Calu3 (cell line): Measurements from ENCODE around the gene PPIL1. TPM values are rescaled to one million over a fixed set of nuclear protein-coding genes. Genes with fewer than 3 reads are reported as not detected.

Experiments
- BruUV-seq: library from RNA; stranded (reverse); fragments of 400-500 nt; replicated peaks from 2 replicates; lab custom pipeline; 2021; lab: Mats Ljungman, UMichigan
- CTCF ChIA-PET: fragments of 300-600 bp; sonication (Branson Sonifier 250); formaldehyde crosslinking; loops from one replicate; lab custom pipeline; 2022; ENCODE audit warnings: antibody characterized with exemption; lab: Charles Lee
- DNase-seq: peaks from one replicate; pipeline ENCODE4 v3.0.0; 2022
- H3K27ac Mint-ChIP-seq: one replicate; pipeline ENCODE4 v1.8.0; 2022; ENCODE audit warnings: mixed read lengths; ENCODE audit not compliant: unreplicated experiment
- H3K27me3 Mint-ChIP-seq: one replicate; pipeline ENCODE4 v1.8.0; 2022; ENCODE audit warnings: mixed read lengths; ENCODE audit not compliant: unreplicated experiment
- H3K36me3 Mint-ChIP-seq: one replicate; pipeline ENCODE4 v1.8.0; 2022; ENCODE audit warnings: mild to moderate bottlenecking, moderate library complexity, mixed read lengths; ENCODE audit not compliant: insufficient read depth, unreplicated experiment
- H3K4me1 Mint-ChIP-seq: one replicate; pipeline ENCODE4 v1.8.0; 2022; ENCODE audit warnings: mild to moderate bottlenecking, low read depth, mixed read lengths; ENCODE audit not compliant: unreplicated experiment
- H3K4me3 Mint-ChIP-seq: one replicate; pipeline ENCODE4 v1.8.0; 2022; ENCODE audit warnings: mild to moderate bottlenecking, low read depth, moderate library complexity, mixed read lengths; ENCODE audit not compliant: unreplicated experiment
- H3K9me3 Mint-ChIP-seq: one replicate; pipeline ENCODE4 v1.8.0; 2022; ENCODE audit warnings: low read depth, mixed read lengths; ENCODE audit not compliant: unreplicated experiment
- intact Hi-C: fragments of 100-400 bp; cut with micrococcal nuclease; formaldehyde crosslinking; loops from one replicate; pipeline ENCODE4 v1.10.0; 2022; ENCODE audit not compliant: unreplicated experiment
- total RNA-seq: library from RNA; stranded (reverse); gene quantifications from 2 replicates; pipeline ENCODE4 v1.2.3, GENCODE V29; 2022
- TF ChIP-seq, protein P1 (sequence below): fragments of 200-600 bp; IDR thresholded peaks from one replicate; pipeline ENCODE4 v1.8.0; 2022; ENCODE audit warnings: antibody characterized with exemption; ENCODE audit not compliant: unreplicated experiment

The PPIL1 gene
- total RNA-seq, 1 experiment from 2014 or later = 64.4 TPM

DNA sequence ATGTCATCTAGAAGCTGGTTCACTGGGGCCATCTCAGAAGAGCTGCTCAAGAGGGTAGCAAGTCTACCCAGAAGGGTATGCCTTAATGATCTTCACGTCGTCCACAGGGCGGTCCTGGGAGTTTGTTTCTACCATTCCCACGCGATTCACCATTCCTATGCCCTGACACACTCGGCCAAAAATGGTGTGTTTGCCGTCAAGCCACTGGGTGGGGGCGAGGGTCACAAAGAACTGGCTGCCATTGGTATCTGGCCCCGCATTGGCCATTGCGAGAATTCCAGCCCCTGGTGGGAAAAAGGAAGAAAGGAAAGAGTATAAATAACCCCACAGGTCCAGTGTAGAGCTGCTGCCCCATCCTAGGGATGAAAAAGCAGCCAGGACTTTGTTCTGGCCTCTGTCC is 18.9 kb downstream of the PPIL1 start:
- Mint-ChIP-seq H3K4me1 (peaks cover 21% of the 10 kb centered on the region), H3K4me3 (no peak overlapping the region), H3K9me3 (no peaks in the 10 kb centered on the region), H3K27ac (no peak overlapping the region), H3K27me3 (no peaks in the 10 kb centered on the region), H3K36me3 (peaks cover 21% of the 10 kb centered on the region)
- intact Hi-C loops = no loop called here
- no TSS peak for BruUV-seq
- TF ChIP-seq, protein P1, sequence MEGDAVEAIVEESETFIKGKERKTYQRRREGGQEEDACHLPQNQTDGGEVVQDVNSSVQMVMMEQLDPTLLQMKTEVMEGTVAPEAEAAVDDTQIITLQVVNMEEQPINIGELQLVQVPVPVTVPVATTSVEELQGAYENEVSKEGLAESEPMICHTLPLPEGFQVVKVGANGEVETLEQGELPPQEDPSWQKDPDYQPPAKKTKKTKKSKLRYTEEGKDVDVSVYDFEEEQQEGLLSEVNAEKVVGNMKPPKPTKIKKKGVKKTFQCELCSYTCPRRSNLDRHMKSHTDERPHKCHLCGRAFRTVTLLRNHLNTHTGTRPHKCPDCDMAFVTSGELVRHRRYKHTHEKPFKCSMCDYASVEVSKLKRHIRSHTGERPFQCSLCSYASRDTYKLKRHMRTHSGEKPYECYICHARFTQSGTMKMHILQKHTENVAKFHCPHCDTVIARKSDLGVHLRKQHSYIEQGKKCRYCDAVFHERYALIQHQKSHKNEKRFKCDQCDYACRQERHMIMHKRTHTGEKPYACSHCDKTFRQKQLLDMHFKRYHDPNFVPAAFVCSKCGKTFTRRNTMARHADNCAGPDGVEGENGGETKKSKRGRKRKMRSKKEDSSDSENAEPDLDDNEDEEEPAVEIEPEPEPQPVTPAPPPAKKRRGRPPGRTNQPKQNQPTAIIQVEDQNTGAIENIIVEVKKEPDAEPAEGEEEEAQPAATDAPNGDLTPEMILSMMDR = no peak
- DNase-seq = no peak
- CTCF ChIA-PET = no interaction called here

DNA sequence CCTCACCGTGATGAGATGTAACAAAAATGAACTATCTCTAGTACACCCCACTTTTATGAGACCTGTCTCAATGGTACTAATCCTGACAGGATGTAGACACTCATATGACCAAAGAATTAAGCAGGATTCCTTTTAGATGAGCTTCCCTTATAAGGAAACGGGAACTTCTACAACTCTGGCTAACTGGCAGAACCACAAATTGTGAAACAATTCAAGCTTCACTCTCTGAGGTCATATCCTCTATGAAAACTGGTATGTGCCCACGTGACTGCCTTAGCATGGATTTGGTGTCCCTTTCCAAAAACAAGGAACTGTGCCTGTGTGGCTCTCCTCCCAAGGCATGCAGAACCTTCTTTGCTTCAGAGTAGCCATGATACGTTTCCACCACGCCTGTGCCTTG is 21.3 kb downstream of the PPIL1 start:
- no peaks in the 10 kb centered on the region for H3K27me3 Mint-ChIP-seq
- no peaks in the 10 kb centered on the region for H3K9me3 Mint-ChIP-seq
- H3K36me3 Mint-ChIP-seq = peaks cover 21% of the 10 kb centered on the region
- no peak overlapping the region for H3K4me3 Mint-ChIP-seq
- no peak for DNase-seq
- CTCF ChIA-PET = interaction anchor here (0.9 to 2.1 kb wide), 3 partner anchors 21 to 165 kb away, joined by 4 to 7 read pairs (median 4); partner anchors contain the start of gene PPIL1
- TF ChIP-seq, protein P1 = no peak
- H3K4me1 Mint-ChIP-seq = peaks cover 37% of the 10 kb centered on the region
- no TSS peak for BruUV-seq
- intact Hi-C loops = loop anchor here (5.0 kb wide), 2 partner anchors 71 to 236 kb away; no protein-coding TSS in a partner anchor
- H3K27ac Mint-ChIP-seq = peak overlapping the region; percentile 69

DNA sequence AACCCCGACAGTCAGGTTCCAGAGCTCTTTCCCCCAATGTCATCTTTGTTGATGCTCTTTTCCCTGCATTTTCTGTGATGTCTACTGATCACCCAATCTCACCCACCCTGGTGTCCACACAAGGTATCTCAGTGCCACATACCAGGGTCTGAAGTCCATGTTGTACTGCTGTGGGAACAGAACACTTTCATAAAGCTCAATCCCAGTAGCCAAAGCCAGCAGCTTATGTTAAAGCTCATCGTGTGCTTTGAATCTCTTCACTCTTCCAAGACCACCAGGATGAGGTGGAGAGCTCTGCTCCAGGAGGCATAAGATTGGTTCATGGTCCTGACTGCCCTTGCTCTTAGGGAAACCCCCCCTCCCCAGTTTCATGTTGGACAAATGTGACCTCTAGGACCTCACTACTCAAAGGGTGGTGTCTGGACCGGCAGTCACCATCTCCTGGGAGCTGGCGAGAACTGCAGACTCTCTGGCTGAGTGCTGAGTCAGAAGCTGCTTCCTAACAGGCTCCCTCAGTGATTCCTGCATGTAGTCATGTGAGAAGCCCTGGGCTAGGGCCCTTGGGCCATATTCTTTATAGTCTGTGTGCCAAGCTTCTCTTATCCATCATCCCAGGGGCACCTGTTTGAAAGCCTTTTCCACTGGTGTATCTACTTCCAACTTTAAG is 22.0 kb downstream of the PPIL1 start:
- H3K4me3 Mint-ChIP-seq = no peak overlapping the region
- H3K36me3 Mint-ChIP-seq = peaks cover 21% of the 10 kb centered on the region
- no peaks in the 10 kb centered on the region for H3K9me3 Mint-ChIP-seq
- H3K27me3 Mint-ChIP-seq = no peaks in the 10 kb centered on the region
- H3K27ac Mint-ChIP-seq = peak overlapping the region; percentile 69
- no TSS peak for BruUV-seq
- CTCF ChIA-PET = interaction anchor here (0.9 to 2.3 kb wide), 8 partner anchors 12 to 165 kb away, joined by 3 to 10 read pairs (median 4); partner anchors contain the start of gene PPIL1
- intact Hi-C loops = loop anchor here (5.0 kb wide), 2 partner anchors 70 to 235 kb away; no protein-coding TSS in a partner anchor
- TF ChIP-seq, protein P1 = no peak
- peaks cover 41% of the 10 kb centered on the region for H3K4me1 Mint-ChIP-seq
- no peak for DNase-seq

DNA sequence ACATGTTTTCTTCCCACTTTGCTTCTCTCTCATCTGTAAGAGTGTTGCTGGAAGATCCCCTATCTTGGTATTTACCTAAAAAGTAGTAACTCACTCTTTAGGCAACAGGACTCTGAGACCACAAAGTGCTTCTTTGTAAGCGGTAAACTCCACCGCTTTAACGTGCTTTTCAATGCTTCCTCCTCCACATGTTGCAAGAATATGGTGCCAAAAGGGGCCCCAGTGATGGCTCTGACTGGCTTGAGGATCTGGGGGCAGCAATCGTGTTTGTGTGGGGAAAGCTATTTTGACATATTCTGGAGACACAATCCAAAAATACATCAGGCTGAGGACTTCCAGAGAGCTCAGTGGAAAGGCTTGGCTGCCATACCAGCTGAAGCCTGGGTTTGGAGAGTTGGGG is 23.0 kb downstream of the PPIL1 start:
- TF ChIP-seq, protein P1 = no peak
- Mint-ChIP-seq H3K27me3 (no peaks in the 10 kb centered on the region), H3K27ac (no peak overlapping the region), H3K4me3 (no peak overlapping the region), H3K9me3 (no peaks in the 10 kb centered on the region), H3K36me3 (peaks cover 21% of the 10 kb centered on the region), H3K4me1 (peaks cover 41% of the 10 kb centered on the region)
- CTCF ChIA-PET = interaction anchor here (0.6 to 3.2 kb wide), 11 partner anchors 13 to 551 kb away, joined by 3 to 15 read pairs (median 4); no protein-coding TSS in a partner anchor
- no peak for DNase-seq
- no TSS peak for BruUV-seq
- intact Hi-C loops = loop anchor here (1.0 to 5.0 kb wide), 3 partner anchors 69 to 234 kb away; no protein-coding TSS in a partner anchor
